ENCODE measurements around the gene GPR183.

- TF ChIP-seq POLR2A (IDR thresholded peaks at IDR 0.05; ENCODE audit: low read depth, low read length) (no peak), POLR2AphosphoS5 (IDR thresholded peaks at IDR 0.05; ENCODE audit: low read depth, low read length) (no peak)
Observed at GRCh38 chr13:99342723-99343315, 35.6 kb upstream of the GPR183 start.

All from GM12892 (cell line).